Stromal cell of bone marrow (primary cell): ENCODE measurements around the gene ZNF561.

Experiments
- DNase-seq: peaks from one replicate; pipeline ENCODE4 v3.0.0-alpha.2; 2012; ENCODE audit warnings: low read depth

The ZNF561 gene

DNA sequence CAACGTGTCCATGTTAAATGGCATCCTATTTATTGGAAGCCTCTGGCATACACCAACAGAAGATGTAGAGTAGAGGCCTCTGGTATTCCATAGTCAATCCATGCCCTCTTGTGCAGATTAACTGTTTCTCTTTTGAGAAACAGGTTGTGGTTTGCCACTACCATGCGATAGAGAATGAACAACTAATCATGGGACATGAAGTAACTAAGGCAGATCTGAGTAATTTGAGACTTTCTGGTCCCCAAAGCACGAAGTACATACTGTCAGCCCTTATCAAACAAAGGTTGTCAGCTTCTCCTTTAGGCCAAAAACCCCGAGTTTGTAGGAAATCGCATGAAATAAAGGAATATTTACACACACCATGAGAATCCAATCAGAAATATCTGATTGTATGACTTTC is 40.3 kb downstream of the ZNF561 start:
- DNase-seq, result no peak

DNA sequence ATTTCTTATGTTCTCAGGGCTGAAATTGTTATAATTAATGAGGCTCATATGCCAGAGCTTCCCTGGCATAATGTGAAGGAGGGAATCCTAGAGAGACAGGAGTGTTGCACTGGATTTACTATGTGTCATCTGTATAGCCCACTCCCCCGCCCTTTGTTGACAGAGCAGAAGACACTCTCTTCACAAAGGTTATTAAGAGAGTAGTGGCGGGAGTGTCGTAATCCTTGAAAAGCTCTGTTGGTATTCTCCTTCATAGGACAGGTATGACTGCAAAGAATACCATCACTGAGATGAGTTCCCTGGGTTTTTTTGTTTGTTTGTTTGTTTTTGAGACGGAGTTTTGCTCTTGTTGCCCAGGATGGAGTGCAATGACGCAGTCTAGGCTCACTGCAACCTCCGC is 50.8 kb downstream of the ZNF561 start:
- DNase-seq, result no peak

DNA sequence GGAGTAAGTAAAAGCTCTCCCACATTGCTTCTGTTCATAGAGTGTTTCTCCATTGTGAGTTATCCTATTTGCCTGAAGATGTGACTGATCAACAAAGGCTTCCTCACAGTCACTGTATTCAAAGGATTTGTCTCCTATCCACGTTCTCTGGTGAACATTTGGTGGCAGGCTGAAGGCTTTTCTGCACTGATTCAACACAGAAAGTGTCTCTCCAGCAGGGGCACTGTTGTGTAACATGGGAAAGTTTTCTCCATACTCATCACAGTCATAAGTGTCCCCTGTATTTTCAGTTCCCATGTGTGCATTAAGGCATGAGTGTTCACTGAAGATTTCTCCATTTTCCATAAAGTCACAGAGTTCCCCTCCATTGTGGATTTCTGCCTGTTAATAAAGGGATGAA is 54.3 kb downstream of the ZNF561 start:
- no peak for DNase-seq

DNA sequence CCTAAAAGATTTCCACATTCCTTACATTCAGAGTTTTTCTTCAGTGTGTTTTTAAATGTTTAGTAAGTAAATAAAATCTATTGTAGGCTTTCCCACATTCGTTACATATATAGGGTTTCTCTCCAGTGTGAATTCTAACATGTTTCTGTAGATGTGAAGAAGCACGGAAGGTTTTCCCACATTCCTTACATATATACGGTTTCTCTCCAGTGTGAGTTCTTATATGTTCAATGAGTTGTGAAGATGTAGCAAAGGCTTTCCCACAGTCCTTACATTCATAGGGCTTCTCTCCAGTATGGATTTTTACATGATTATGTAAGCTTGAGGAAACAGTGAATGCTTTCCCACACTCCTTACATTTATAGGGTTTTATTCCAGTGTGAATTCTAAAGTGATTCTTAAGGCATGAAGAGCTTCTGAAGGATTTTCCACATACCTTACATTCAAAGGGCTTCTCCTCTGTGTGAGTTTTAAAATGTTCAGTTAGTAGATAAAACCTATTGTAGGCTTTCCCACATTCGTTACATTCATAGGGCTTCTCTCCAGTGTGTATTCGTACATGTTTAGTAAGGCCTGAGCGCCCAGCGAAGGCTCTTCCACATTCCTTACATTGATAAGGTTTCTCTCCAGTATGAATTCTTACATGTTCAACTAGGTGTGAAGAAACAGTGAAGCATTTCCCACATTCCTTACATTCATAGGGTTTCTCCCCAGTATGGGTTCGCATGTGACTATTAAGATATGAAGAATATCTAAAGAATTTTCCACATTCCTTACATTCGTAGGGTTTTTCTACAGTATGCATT is 54.9 kb downstream of the ZNF561 start:
- no peak for DNase-seq
